ENCODE measurements around the gene IREB2. TPM values are rescaled to one million over a fixed set of nuclear protein-coding genes. Genes with fewer than 3 reads are reported as not detected.

The IREB2 gene
- total RNA-seq, 1 donor from 2014 or later = 55.9 TPM

DNA sequence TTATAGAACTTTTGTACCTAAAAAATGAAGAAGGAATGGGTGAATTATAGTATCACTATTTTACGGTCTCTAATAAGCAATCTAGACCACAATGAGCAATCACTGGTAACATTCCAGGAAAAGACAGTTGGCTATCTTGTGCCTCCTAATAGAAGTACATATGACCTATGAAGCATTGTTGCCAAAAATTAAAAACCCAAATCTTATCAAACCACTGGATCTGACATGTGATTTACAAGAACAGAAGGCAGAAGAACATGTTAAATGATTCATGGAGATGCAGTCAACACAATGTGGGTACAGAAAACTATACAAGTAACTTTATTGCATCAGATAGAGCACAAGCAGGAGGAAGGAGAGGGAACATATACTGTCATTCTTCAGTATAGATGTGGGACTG lies 54.9 kb downstream of the IREB2 start:
- Mint-ChIP-seq H3K27me3 (ENCODE audit: unreplicated experiment) (no peaks in the 10 kb centered on the region), H3K9me3 (ENCODE audit: unreplicated experiment) (no peaks in the 10 kb centered on the region), H3K27ac (ENCODE audit: unreplicated experiment) (no peak overlapping the region), H3K36me3 (ENCODE audit: unreplicated experiment) (peaks cover 61% of the 10 kb centered on the region), H3K4me1 (ENCODE audit: unreplicated experiment) (peaks cover 4% of the 10 kb centered on the region), H3K4me3 (ENCODE audit: unreplicated experiment) (no peak overlapping the region)
- DNase-seq (ENCODE audit: extremely low spot score, unreplicated experiment) = no peak
- TF ChIP-seq, protein P1, sequence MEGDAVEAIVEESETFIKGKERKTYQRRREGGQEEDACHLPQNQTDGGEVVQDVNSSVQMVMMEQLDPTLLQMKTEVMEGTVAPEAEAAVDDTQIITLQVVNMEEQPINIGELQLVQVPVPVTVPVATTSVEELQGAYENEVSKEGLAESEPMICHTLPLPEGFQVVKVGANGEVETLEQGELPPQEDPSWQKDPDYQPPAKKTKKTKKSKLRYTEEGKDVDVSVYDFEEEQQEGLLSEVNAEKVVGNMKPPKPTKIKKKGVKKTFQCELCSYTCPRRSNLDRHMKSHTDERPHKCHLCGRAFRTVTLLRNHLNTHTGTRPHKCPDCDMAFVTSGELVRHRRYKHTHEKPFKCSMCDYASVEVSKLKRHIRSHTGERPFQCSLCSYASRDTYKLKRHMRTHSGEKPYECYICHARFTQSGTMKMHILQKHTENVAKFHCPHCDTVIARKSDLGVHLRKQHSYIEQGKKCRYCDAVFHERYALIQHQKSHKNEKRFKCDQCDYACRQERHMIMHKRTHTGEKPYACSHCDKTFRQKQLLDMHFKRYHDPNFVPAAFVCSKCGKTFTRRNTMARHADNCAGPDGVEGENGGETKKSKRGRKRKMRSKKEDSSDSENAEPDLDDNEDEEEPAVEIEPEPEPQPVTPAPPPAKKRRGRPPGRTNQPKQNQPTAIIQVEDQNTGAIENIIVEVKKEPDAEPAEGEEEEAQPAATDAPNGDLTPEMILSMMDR (IDR thresholded peaks at IDR 0.05) = no peak

DNA sequence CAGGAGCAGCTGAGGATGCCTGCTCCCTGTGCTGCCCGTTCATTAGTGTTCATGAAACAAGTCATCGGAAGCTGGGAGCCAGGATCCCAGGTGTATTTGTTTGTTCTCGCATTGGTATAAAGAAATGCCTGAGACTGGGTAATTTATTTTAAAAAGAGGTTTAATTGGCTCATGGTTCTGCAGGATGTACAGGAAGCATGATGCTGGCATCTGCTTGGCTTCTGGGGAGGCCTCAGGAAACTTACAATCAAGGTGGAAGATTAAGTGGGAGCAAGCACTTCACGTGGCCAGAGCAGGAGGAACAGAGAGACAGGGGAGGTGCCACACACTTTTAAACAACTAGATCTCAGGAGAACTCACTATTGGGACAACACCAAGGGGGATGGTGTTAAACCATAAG lies 63.8 kb downstream of the IREB2 start:
- TF ChIP-seq, protein P1 (IDR thresholded peaks at IDR 0.05) = no peak
- Mint-ChIP-seq H3K27me3 (ENCODE audit: unreplicated experiment) (no peaks in the 10 kb centered on the region), H3K4me1 (ENCODE audit: unreplicated experiment) (peaks cover 6% of the 10 kb centered on the region)

DNA sequence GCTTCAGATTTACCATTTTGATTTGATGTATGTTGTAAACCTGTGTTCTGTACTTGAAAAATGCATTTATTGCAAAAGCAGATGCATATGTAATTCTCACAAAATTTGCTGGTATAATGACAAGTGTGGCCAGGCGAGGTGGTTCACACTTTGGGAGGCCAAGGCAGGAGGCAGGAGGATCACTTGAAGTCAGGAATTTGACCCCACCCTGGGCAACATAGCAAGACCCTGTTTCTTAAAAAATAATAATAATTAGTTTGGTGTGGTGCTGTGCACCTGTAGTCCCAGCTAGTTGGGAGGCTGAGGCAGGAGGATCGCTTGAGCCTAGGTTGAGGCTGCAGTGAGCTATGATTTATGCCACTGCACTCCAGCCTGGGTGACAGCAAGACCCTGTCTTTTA lies 64.6 kb downstream of the IREB2 start:
- TF ChIP-seq, protein P1 (IDR thresholded peaks at IDR 0.05) = no peak
- Mint-ChIP-seq H3K4me1 (ENCODE audit: unreplicated experiment) (peaks cover 9% of the 10 kb centered on the region), H3K27me3 (ENCODE audit: unreplicated experiment) (no peaks in the 10 kb centered on the region), H3K4me3 (ENCODE audit: unreplicated experiment) (no peak overlapping the region), H3K27ac (ENCODE audit: unreplicated experiment) (no peak overlapping the region), H3K36me3 (ENCODE audit: unreplicated experiment) (peaks cover 30% of the 10 kb centered on the region), H3K9me3 (ENCODE audit: unreplicated experiment) (no peaks in the 10 kb centered on the region)
- no peak for DNase-seq (ENCODE audit: extremely low spot score, unreplicated experiment)

More for the DNA sequence above, 63.8 kb downstream of the IREB2 start:
- H3K9me3 Mint-ChIP-seq (ENCODE audit: unreplicated experiment) = no peaks in the 10 kb centered on the region
- DNase-seq (ENCODE audit: extremely low spot score, unreplicated experiment) = no peak
- H3K27ac Mint-ChIP-seq (ENCODE audit: unreplicated experiment) = no peak overlapping the region
- no peak overlapping the region for H3K4me3 Mint-ChIP-seq (ENCODE audit: unreplicated experiment)
- H3K36me3 Mint-ChIP-seq (ENCODE audit: unreplicated experiment) = peaks cover 37% of the 10 kb centered on the region

DNA sequence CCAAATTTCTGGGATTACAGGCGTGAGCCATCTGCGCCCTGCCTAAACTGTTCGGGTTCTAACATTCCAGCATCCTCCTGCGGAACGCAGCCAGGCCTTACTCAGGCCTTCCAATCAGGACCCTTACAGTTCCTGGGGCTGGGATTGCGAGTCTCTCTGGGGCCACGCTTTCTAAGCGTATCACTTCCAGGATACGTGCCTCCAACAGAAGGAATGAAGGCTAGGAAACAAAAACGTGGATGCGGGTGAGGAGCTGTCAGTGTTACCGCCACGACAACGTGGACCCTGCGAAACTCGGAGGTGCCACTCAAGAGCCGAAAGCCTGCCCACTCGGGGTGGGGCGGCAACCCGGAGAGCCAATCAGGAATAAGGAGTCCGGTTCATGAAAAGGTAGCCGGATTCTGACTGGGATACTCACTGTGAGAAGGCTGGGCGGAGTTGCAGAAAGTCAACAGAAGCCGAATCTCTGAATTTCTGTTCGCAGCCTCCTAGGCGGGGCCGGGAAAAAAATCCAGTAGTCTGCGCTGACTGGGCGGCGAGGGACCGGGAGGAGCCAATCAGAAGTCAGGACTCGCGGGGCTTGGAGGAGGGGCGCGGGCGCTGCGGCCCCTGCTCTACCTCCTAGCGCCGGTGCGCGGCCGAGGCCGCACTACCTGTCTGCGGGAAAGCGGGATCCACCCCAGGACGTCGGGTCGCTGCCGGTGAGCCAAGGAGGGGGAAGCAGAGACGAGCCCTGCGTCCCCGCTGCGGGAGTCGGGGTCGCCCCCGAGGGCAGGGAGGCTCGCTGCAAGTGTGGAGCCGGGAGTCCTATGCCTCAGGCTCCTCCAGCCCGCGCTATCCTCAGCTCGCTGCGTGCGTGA lies 69.2 kb downstream of the IREB2 start, which contains the start of gene HYKK:
Gene HYKK, plus strand, starts transcription at position 607 of the 860 bp plus-strand sequence. CDS start 5,512 bp downstream, outside the sequence.
- Mint-ChIP-seq H3K9me3 (ENCODE audit: unreplicated experiment) (no peaks in the 10 kb centered on the region), H3K36me3 (ENCODE audit: unreplicated experiment) (peaks cover under 1% of the 10 kb centered on the region), H3K4me1 (ENCODE audit: unreplicated experiment) (peaks cover 15% of the 10 kb centered on the region), H3K4me3 (ENCODE audit: unreplicated experiment) (peak within 1 kb of the TSS; percentile 84), H3K27ac (ENCODE audit: unreplicated experiment) (peak within 1 kb of the TSS; percentile 92), H3K27me3 (ENCODE audit: unreplicated experiment) (no peaks in the 10 kb centered on the region)
- peak; percentile 97 for DNase-seq (ENCODE audit: extremely low spot score, unreplicated experiment)
- TF ChIP-seq, protein P1 (IDR thresholded peaks at IDR 0.05) = no peak

DNA sequence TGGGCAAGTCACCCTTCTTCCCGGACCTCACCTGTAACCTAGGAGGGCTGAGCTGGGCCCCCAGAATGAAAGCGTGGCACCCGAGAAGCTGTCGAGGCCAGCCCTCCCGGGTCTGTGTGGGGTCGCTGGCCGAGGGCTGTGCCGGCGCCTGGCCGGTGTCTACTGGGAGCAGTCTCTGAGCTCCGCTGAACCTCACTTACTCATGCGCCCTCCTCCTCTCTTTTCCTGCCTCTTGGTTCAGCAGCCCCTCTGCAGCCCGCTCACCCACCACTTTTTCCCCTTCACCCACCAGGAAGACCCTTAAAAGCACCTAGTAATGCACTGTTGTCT lies 69.8 kb downstream of the IREB2 start:
- H3K4me3 Mint-ChIP-seq (ENCODE audit: unreplicated experiment) = peak overlapping the region; percentile 84
- TF ChIP-seq, protein P1 (IDR thresholded peaks at IDR 0.05) = no peak
- H3K9me3 Mint-ChIP-seq (ENCODE audit: unreplicated experiment) = no peaks in the 10 kb centered on the region
- H3K27ac Mint-ChIP-seq (ENCODE audit: unreplicated experiment) = no peak overlapping the region
- no peak for DNase-seq (ENCODE audit: extremely low spot score, unreplicated experiment)
- peaks cover 15% of the 10 kb centered on the region for H3K4me1 Mint-ChIP-seq (ENCODE audit: unreplicated experiment)
- no peaks in the 10 kb centered on the region for H3K27me3 Mint-ChIP-seq (ENCODE audit: unreplicated experiment)
- H3K36me3 Mint-ChIP-seq (ENCODE audit: unreplicated experiment) = no peaks in the 10 kb centered on the region

Data from osteocyte (in vitro differentiated cells).